Fibroblast of lung (primary cell): ENCODE data around the gene FOXD3.

Source experiments
- CTCF ChIP-seq, 2 donors: IDR thresholded peaks in 1 of 2; conservative IDR thresholded peaks in 1 of 2; 1 replicate in 1 of 2; 2 replicates in 1 of 2; pipeline ENCODE4 v1.5.1; 2011 to 2012; ENCODE audit warnings: low read length in 2 of 2, control low read depth in 1 of 2, inconsistent platforms in 1 of 2, low read depth in 1 of 2, mild to moderate bottlenecking in 1 of 2
- EZH2 ChIP-seq: IDR thresholded peaks from 2 replicates; pipeline ENCODE4 v1.5.1; 2012; ENCODE audit warnings: low read length, control low read depth, mild to moderate bottlenecking; ENCODE audit errors: missing control alignments

GRCh38 chr1:63317817-63318152 lies 4.6 kb upstream of the FOXD3 start:
- TF ChIP-seq CTCF (conservative IDR thresholded peaks at IDR 0.05 in 1 of 2, IDR thresholded peaks at IDR 0.05 in 1 of 2; ENCODE audit: low read depth in 1 of 2, low read length in 2 of 2) = no peak
- peak; percentile 91 for TF ChIP-seq EZH2
